K562 (cell line): Measurements from ENCODE around the gene SPAG9. TPM values are rescaled to one million over a fixed set of nuclear protein-coding genes. Genes with fewer than 3 reads are reported as not detected.
A peak's percentile ranks its signal among the peaks of the same experiment; 100 is the strongest.

Experiments used
- CEBPB ChIP-seq: fragments of 450-650 bp; IDR thresholded peaks from 2 replicates; pipeline ENCODE4 v1.6.1; 2016; ENCODE audit warnings: missing genetic modification characterization, missing compliant biosample characterization
- POLR2AphosphoS5 ChIP-seq: IDR thresholded peaks from 2 replicates; pipeline ENCODE4 v1.6.1; 2011; ENCODE audit warnings: mild to moderate bottlenecking, low read depth, low read length, moderate library complexity; ENCODE audit not compliant: control insufficient read depth, insufficient read depth
- THRAP3 ChIP-seq: fragments of 450-650 bp; IDR thresholded peaks from 2 replicates; pipeline ENCODE4 v1.6.1; 2016; ENCODE audit warnings: mild to moderate bottlenecking, inconsistent platforms, borderline replicate concordance
- ZNF274 ChIP-seq: IDR thresholded peaks from 2 replicates; pipeline ENCODE4 v1.6.1; 2011; ENCODE audit warnings: low read depth, mild to moderate bottlenecking, low read length, moderate library complexity, borderline replicate concordance
- ZNF57 ChIP-seq: fragments of 450-650 bp; formaldehyde crosslinking; IDR thresholded peaks from 2 replicates; pipeline ENCODE4 v1.4.0; 2020; ENCODE audit warnings: mild to moderate bottlenecking, moderate library complexity
- polyA plus RNA-seq, 8 experiments: library from polyadenylated mRNA; depleted of rRNA in 4 of 8; stranded (reverse) in 5 of 8; unstranded in 3 of 8; fragments of >200 nt; fragmentation: Nextera tagmentation in 2 of 8; fragmentation: Illumina TruSeq in 1 of 8; extraction: Ambion mirVana in 2 of 8; extraction: Trizol in 1 of 8; gene quantifications; 2 replicates each; pipeline versions ENCODE4 v1.2.1 to v1.2.3, GENCODE V29; 2011 to 2014; ENCODE audit warnings: inconsistent platforms in 1 of 8, missing spikeins in 1 of 8
- total RNA-seq, 7 experiments: library from RNA; depleted of rRNA in 6 of 7; stranded (reverse); fragments of >200 nt in 6 of 7; fragmentation: Illumina TruSeq in 2 of 7; extraction: Trizol in 2 of 7; gene quantifications; 2 replicates each; pipeline versions ENCODE4 v1.2.1 to v1.2.3, GENCODE V29; 2011 to 2021; ENCODE audit warnings: low replicate concordance in 1 of 7
- TF ChIP-seq, protein P1 (sequence below): fragments of 450-650 bp; IDR thresholded peaks from 2 replicates; pipeline ENCODE4 v1.6.1; 2016; ENCODE audit warnings: low read depth
- TF ChIP-seq, protein P2 (sequence below), 2 experiments: IDR thresholded peaks; 2 replicates each; pipeline ENCODE4 v1.6.1; 2011; ENCODE audit warnings: borderline replicate concordance in 1 of 2, control low read depth in 1 of 2, low read depth in 1 of 2, low read length in 1 of 2, mild to moderate bottlenecking in 1 of 2, mixed read lengths in 1 of 2, moderate library complexity in 1 of 2; ENCODE audit not compliant: insufficient read depth in 1 of 2, insufficient read length in 1 of 2, poor library complexity in 1 of 2, severe bottlenecking in 1 of 2; ENCODE audit errors: extremely low read depth in 1 of 2

SPAG9 gene
- total and polyA plus RNA-seq, 9 of the 15 experiments (the other 6 are each of a cell fraction or from before 2014, with no cell fraction given) = 12.2 to 99.2 (median 58.2) TPM

DNA sequence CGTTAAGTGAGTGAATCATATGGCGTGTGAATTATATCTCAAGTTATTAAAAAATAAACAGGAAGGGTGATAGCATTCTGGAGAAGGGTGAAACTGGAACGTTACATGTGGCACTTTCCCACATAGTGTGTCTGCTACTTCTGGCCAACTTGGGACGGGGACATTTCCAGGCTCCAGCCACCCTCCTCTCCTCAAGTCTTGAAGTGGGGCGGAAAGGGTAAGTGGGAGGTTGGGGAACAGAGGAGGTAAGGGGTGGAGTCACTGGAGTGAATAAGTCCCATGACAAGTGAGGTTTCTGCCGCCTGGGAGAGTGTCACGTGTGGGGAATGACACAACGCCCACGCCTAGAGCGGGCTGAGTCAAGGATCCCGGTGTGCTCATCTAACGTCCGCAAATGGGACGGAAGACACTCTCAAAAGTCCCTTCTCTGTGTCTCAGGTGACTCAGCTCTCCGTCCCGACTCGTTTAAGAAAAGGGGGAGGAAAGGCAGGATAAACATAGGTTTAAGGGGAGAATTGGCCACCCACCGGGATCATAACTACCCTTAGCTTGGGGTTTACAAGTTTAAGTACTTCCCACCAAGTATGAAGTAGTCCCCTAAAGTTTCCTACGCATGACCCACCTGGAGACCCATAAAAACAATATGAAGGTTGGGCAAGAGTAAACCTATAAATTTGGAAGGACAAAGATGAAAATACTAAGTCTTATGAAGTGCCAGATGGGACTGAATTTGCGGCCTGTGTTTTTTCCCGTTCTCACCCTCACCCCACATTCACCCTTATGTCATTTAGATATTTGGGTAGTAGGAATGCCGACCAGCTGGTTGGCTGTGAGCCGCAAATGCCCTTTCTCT is 1.2 kb upstream of the SPAG9 start (continued):
- TF ChIP-seq, protein P1, sequence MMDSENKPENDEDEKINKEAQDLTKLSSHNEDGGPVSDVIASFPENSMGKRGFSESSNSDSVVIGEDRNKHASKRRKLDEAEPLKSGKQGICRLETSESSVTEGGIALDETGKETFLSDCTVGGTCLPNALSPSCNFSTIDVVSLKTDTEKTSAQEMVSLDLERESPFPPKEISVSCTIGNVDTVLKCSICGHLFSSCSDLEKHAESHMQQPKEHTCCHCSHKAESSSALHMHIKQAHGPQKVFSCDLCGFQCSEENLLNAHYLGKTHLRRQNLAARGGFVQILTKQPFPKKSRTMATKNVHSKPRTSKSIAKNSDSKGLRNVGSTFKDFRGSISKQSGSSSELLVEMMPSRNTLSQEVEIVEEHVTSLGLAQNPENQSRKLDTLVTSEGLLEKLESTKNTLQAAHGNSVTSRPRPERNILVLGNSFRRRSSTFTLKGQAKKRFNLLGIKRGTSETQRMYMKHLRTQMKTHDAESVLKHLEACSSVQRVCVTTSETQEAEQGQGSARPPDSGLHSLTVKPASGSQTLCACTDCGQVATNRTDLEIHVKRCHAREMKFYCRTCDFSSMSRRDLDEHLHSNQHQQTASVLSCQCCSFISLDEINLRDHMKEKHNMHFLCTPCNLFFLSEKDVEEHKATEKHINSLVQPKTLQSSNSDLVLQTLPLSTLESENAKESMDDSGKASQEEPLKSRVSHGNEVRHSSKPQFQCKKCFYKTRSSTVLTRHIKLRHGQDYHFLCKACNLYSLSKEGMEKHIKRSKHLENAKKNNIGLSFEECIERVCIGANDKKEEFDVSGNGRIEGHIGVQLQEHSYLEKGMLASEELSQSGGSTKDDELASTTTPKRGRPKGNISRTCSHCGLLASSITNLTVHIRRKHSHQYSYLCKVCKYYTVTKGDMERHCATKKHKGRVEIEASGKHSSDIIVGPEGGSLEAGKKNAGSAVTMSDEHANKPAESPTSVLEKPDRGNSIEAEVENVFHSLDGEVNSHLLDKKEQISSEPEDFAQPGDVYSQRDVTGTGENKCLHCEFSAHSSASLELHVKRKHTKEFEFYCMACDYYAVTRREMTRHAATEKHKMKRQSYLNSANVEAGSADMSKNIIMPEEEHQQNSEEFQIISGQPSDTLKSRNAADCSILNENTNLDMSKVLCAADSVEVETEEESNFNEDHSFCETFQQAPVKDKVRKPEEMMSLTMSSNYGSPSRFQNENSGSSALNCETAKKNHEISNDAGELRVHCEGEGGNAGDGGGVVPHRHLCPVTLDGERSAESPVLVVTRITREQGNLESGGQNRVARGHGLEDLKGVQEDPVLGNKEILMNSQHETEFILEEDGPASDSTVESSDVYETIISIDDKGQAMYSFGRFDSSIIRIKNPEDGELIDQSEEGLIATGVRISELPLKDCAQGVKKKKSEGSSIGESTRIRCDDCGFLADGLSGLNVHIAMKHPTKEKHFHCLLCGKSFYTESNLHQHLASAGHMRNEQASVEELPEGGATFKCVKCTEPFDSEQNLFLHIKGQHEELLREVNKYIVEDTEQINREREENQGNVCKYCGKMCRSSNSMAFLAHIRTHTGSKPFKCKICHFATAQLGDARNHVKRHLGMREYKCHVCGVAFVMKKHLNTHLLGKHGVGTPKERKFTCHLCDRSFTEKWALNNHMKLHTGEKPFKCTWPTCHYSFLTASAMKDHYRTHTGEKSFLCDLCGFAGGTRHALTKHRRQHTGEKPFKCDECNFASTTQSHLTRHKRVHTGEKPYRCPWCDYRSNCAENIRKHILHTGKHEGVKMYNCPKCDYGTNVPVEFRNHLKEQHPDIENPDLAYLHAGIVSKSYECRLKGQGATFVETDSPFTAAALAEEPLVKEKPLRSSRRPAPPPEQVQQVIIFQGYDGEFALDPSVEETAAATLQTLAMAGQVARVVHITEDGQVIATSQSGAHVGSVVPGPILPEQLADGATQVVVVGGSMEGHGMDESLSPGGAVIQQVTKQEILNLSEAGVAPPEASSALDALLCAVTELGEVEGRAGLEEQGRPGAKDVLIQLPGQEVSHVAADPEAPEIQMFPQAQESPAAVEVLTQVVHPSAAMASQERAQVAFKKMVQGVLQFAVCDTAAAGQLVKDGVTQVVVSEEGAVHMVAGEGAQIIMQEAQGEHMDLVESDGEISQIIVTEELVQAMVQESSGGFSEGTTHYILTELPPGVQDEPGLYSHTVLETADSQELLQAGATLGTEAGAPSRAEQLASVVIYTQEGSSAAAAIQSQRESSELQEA = peak; percentile 47; the same call in 1 of the 2 replicates
- TF ChIP-seq POLR2AphosphoS5 (peak; percentile 99), THRAP3 (0 out of 2 replicates have a peak, but pooled peaks have one; percentile 0), ZNF57 (no peak), ZNF274 (no peak), CEBPB (peak; percentile 90)
- TF ChIP-seq, protein P2, sequence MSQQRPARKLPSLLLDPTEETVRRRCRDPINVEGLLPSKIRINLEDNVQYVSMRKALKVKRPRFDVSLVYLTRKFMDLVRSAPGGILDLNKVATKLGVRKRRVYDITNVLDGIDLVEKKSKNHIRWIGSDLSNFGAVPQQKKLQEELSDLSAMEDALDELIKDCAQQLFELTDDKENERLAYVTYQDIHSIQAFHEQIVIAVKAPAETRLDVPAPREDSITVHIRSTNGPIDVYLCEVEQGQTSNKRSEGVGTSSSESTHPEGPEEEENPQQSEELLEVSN (IDR thresholded peaks at IDR 0.05; ENCODE audit: borderline replicate concordance in 1 of 2, extremely low read depth in 1 of 2, insufficient read depth in 1 of 2, insufficient read length in 1 of 2, low read depth in 1 of 2, low read length in 1 of 2, poor library complexity in 1 of 2, severe bottlenecking in 1 of 2) = peak; percentile 83 to 90
